Liver (tissue), 9 donors: Measurements from ENCODE around the gene TOB1. TPM values are rescaled to one million over a fixed set of nuclear protein-coding genes. Genes with fewer than 3 reads are reported as not detected.

Source experiments
- DNase-seq: peaks from one replicate; pipeline ENCODE4 v3.0.0-alpha.2; 2017; ENCODE audit warnings: low spot score
- H3K27ac ChIP-seq, 2 donors: one replicate each; pipeline ENCODE4 v1.7.0; 2013; ENCODE audit warnings: inconsistent platforms in 2 of 2, low read length in 2 of 2, control low read depth in 1 of 2, low read depth in 1 of 2, mild to moderate bottlenecking in 1 of 2
- H3K27me3 ChIP-seq, 4 donors: one replicate each; pipeline versions ENCODE4 v1.6.1 to v1.7.0; 2013; ENCODE audit warnings: low read length in 3 of 4, inconsistent platforms in 1 of 4, mild to moderate bottlenecking in 1 of 4, moderate library complexity in 1 of 4; ENCODE audit not compliant: control insufficient read depth in 4 of 4, insufficient read depth in 4 of 4
- H3K36me3 ChIP-seq, 4 donors: one replicate each; pipeline versions ENCODE4 v1.6.1 to v1.7.0; 2013; ENCODE audit warnings: low read length in 3 of 4, mild to moderate bottlenecking in 3 of 4, low read depth in 1 of 4, moderate library complexity in 1 of 4; ENCODE audit not compliant: control insufficient read depth in 4 of 4, insufficient read depth in 3 of 4
- H3K4me1 ChIP-seq, 4 donors: one replicate each; pipeline versions ENCODE4 v1.6.1 to v1.7.0; 2013; ENCODE audit warnings: low read length in 3 of 4, mild to moderate bottlenecking in 3 of 4, moderate library complexity in 1 of 4; ENCODE audit not compliant: control insufficient read depth in 4 of 4, insufficient read depth in 4 of 4
- H3K4me3 ChIP-seq, 3 donors: one replicate each; pipeline versions ENCODE4 v1.6.1 to v1.7.0; 2013; ENCODE audit warnings: low read length in 3 of 3, control low read depth in 1 of 3, low read depth in 1 of 3, mild to moderate bottlenecking in 1 of 3
- H3K9ac ChIP-seq, 2 donors: one replicate each; pipeline ENCODE4 v1.7.0; 2013; ENCODE audit warnings: low read length in 2 of 2, mild to moderate bottlenecking in 2 of 2, moderate library complexity in 2 of 2, control low read depth in 1 of 2, low read depth in 1 of 2
- H3K9me3 ChIP-seq, 4 donors: one replicate each; pipeline versions ENCODE4 v1.6.1 to v1.7.0; 2013; ENCODE audit warnings: low read length in 3 of 4; ENCODE audit not compliant: control insufficient read depth in 4 of 4
- ATF3 ChIP-seq: IDR thresholded peaks from 2 replicates; pipeline ENCODE4 v1.6.1; 2016; ENCODE audit warnings: antibody characterized with exemption
- CTCF ChIP-seq: fragments of 150-350 bp; IDR thresholded peaks from 2 replicates; pipeline ENCODE4 v1.5.1; 2017; ENCODE audit warnings: improper control_type of control experiment, low read depth, low read length; ENCODE audit not compliant: missing input control
- EGR1 ChIP-seq, 2 donors: IDR thresholded peaks; 2 replicates each; pipeline ENCODE4 v1.6.1; 2016 to 2018; ENCODE audit warnings: antibody characterized with exemption in 2 of 2, low read depth in 2 of 2
- FOXA1 ChIP-seq: IDR thresholded peaks from 2 replicates; pipeline ENCODE4 v1.6.1; 2016; ENCODE audit warnings: antibody characterized with exemption
- FOXA2 ChIP-seq: IDR thresholded peaks from 2 replicates; pipeline ENCODE4 v1.6.1; 2016; ENCODE audit warnings: antibody characterized with exemption
- GABPA ChIP-seq, 2 donors: IDR thresholded peaks in 1 of 2; conservative IDR thresholded peaks in 1 of 2; 2 replicates each; pipeline ENCODE4 v1.6.1; 2016; ENCODE audit warnings: antibody characterized with exemption in 2 of 2, mild to moderate bottlenecking in 1 of 2, moderate library complexity in 1 of 2
- HNF4A ChIP-seq, 2 donors: conservative IDR thresholded peaks; 2 replicates each; pipeline ENCODE4 v1.6.1; 2016; ENCODE audit warnings: antibody characterized with exemption in 2 of 2, mild to moderate bottlenecking in 2 of 2
- HNF4G ChIP-seq: IDR thresholded peaks from 2 replicates; pipeline ENCODE4 v1.6.1; 2016; ENCODE audit warnings: antibody characterized with exemption
- JUND ChIP-seq, 2 donors: IDR thresholded peaks; 2 replicates each; pipeline ENCODE4 v1.6.1; 2016; ENCODE audit warnings: antibody characterized with exemption in 2 of 2
- MAX ChIP-seq: IDR thresholded peaks from 2 replicates; pipeline ENCODE4 v1.6.1; 2016; ENCODE audit warnings: antibody characterized with exemption
- NR2F2 ChIP-seq: IDR thresholded peaks from 2 replicates; pipeline ENCODE4 v1.6.1; 2016; ENCODE audit warnings: antibody characterized with exemption
- RAD21 ChIP-seq, 2 donors: IDR thresholded peaks; 2 replicates each; pipeline ENCODE4 v1.6.1; 2016; ENCODE audit warnings: antibody characterized with exemption in 2 of 2, mild to moderate bottlenecking in 2 of 2
- REST ChIP-seq: IDR thresholded peaks from 2 replicates; pipeline ENCODE4 v1.6.1; 2016; ENCODE audit warnings: antibody characterized with exemption, mild to moderate bottlenecking
- RXRA ChIP-seq, 2 donors: IDR thresholded peaks; 2 replicates each; pipeline ENCODE4 v1.6.1; 2017 to 2018; ENCODE audit warnings: antibody characterized with exemption in 2 of 2, mild to moderate bottlenecking in 1 of 2
- SP1 ChIP-seq: IDR thresholded peaks from 2 replicates; pipeline ENCODE4 v1.6.1; 2018; ENCODE audit warnings: antibody characterized with exemption, mild to moderate bottlenecking
- TAF1 ChIP-seq: conservative IDR thresholded peaks from 2 replicates; pipeline ENCODE4 v1.6.1; 2016; ENCODE audit warnings: antibody characterized with exemption, mild to moderate bottlenecking
- YY1 ChIP-seq: IDR thresholded peaks from 2 replicates; pipeline ENCODE4 v1.6.1; 2016; ENCODE audit warnings: antibody characterized with exemption, mild to moderate bottlenecking
- ZBTB33 ChIP-seq: IDR thresholded peaks from 2 replicates; pipeline ENCODE4 v1.6.1; 2016; ENCODE audit warnings: antibody characterized with exemption
- WGBS: extraction: QIAGEN DNeasy Blood & Tissue Kit; methylation state at CpG from one replicate; pipeline ENCODE4 v1.1.7; 2013; 5-methylcytosine and 5-hydroxymethylcytosine counted together
- polyA plus RNA-seq, 2 donors: library from polyadenylated mRNA; stranded (reverse) in 1 of 2; unstranded in 1 of 2; fragments of 200-250 nt in 1 of 2; fragments of >200 nt in 1 of 2; fragmentation: Nextera tagmentation in 1 of 2; extraction: Ambion mirVana in 1 of 2; gene quantifications; one replicate each; pipeline versions ENCODE4 v1.2.1 to v1.2.3, GENCODE V29; 2013 to 2015
- total RNA-seq, 2 donors: library from RNA; depleted of rRNA; stranded (reverse); fragments of >200 nt; gene quantifications; one replicate each; pipeline ENCODE4 v1.2.3, GENCODE V29; 2014
- donor health status: healthy.
- donor health status: healthy.
- donor health status: healthy.
- donor health status: healthy.
- donor health status: healthy.

The TOB1 gene
- total and polyA plus RNA-seq, 4 donors, result 10.2 to 132 (median 37.8) TPM

GRCh38 chr17:50891577-50891989 lies 25.4 kb upstream of the TOB1 start:
- Histone ChIP-seq H3K9ac (no peak overlapping the region), H3K4me3 (no peak overlapping the region), H3K27me3 (no peaks in the 10 kb centered on the region), H3K4me1 (peaks cover 1 to 22% (median 20%) of the 10 kb centered on the region in 4 donors), H3K27ac (no peak overlapping the region), H3K9me3 (no peaks in the 10 kb centered on the region), H3K36me3 (no peaks in the 10 kb centered on the region)
- TF ChIP-seq YY1 (no peak), REST (no peak), MAX (no peak), SP1 (no peak), FOXA1 (no peak), CTCF (no peak), RXRA (IDR thresholded peaks at IDR 0.05) (no peak), ATF3 (no peak), NR2F2 (no peak), FOXA2 (no peak), HNF4G (no peak), JUND (IDR thresholded peaks at IDR 0.05) (no peak), GABPA (IDR thresholded peaks at IDR 0.05 in 1 of 2, conservative IDR thresholded peaks at IDR 0.05 in 1 of 2) (no peak), EGR1 (IDR thresholded peaks at IDR 0.05; ENCODE audit: low read depth in 2 of 2) (no peak), ZBTB33 (no peak), RAD21 (IDR thresholded peaks at IDR 0.05) (no peak), HNF4A (conservative IDR thresholded peaks at IDR 0.05) (no peak), TAF1 (no peak)
- DNase-seq, result no peak
- 96% methylated on average over 4 of the region's 4 CpGs for WGBS
